Stimulated activated CD4-positive, alpha-beta T cell treated with anti-CD3 and anti-CD28 coated beads, Interleukin-15, amount 100 ng/mL, for 1 hour (primary cell): Measurements from ENCODE around the gene SLC24A3.

ENCODE experiments used
- DNase-seq, 2 donors: peaks; one replicate each; pipeline ENCODE4 v3.0.0-alpha.2; 2020; ENCODE audit warnings: low read depth in 1 of 2, low spot score in 1 of 2

Gene SLC24A3

GRCh38 chr20:19571996-19572395 lies 359.6 kb downstream of the SLC24A3 start:
- no peak for DNase-seq

- no peak for DNase-seq
These were observed 365.2 kb downstream of the SLC24A3 start for GRCh38 chr20:19577692-19578091.

GRCh38 chr20:19582782-19583181 lies 370.3 kb downstream of the SLC24A3 start:
- DNase-seq, result no peak

- peak in 1 of 2 donors; percentile 3 for DNase-seq
These were observed 371.2 kb downstream of the SLC24A3 start for GRCh38 chr20:19583532-19584175.

- no peak for DNase-seq
These were observed 375.8 kb downstream of the SLC24A3 start for GRCh38 chr20:19588241-19588640.

- no peak for DNase-seq
These were observed 376.3 kb downstream of the SLC24A3 start for GRCh38 chr20:19588732-19589131.

GRCh38 chr20:19589787-19590362 lies 377.4 kb downstream of the SLC24A3 start:
- no peak for DNase-seq

- no peak for DNase-seq
These were observed 377.9 kb downstream of the SLC24A3 start for GRCh38 chr20:19590382-19590781.

- DNase-seq, result no peak
These were observed 381.3 kb downstream of the SLC24A3 start for GRCh38 chr20:19593762-19594161.

- no peak for DNase-seq
These were observed 382.5 kb downstream of the SLC24A3 start for GRCh38 chr20:19594896-19595295.

- no peak for DNase-seq
These were observed 385.8 kb downstream of the SLC24A3 start for GRCh38 chr20:19598117-19598850.

- DNase-seq, result no peak
These were observed 386.8 kb downstream of the SLC24A3 start for GRCh38 chr20:19599200-19599599.

GRCh38 chr20:19600042-19600441 lies 387.6 kb downstream of the SLC24A3 start:
- no peak for DNase-seq

- no peak for DNase-seq
These were observed 388.8 kb downstream of the SLC24A3 start for GRCh38 chr20:19601126-19601810.

- DNase-seq, result no peak
These were observed 390.4 kb downstream of the SLC24A3 start for GRCh38 chr20:19602675-19603375.

GRCh38 chr20:19603376-19603750 lies 390.9 kb downstream of the SLC24A3 start:
- DNase-seq, result no peak

- DNase-seq, result no peak
These were observed 393.5 kb downstream of the SLC24A3 start for GRCh38 chr20:19605786-19606485.

- DNase-seq, result no peak
These were observed 397.3 kb downstream of the SLC24A3 start for GRCh38 chr20:19609642-19610223.

GRCh38 chr20:19615629-19616028 lies 403.2 kb downstream of the SLC24A3 start:
- no peak for DNase-seq

GRCh38 chr20:19616081-19616480 lies 403.6 kb downstream of the SLC24A3 start:
- DNase-seq, result no peak
